GM18861 (cell line): ENCODE measurements around the gene CCDC148.
A peak's percentile ranks its signal among the peaks of the same experiment; 100 is the strongest.
"Not testable (repeated sequence)": the region's sequence is repeated elsewhere in the genome, so short reads cannot be mapped to it uniquely, and the experiment has no call there.

ENCODE experiments used
- ATAC-seq: cut with Tn5 transposase; IDR thresholded peaks from one replicate; pipeline ENCODE4 v1.9.1; 2021; ENCODE audit not compliant: unreplicated experiment

The CCDC148 gene

GRCh38 chr2:158223066-158223465 is 233.5 kb downstream of the CCDC148 start:
- ATAC-seq = not testable (repeated sequence)

GRCh38 chr2:158221063-158222020 is 235.2 kb downstream of the CCDC148 start:
- no peak for ATAC-seq

- ATAC-seq = no peak
These were observed 239.0 kb downstream of the CCDC148 start for GRCh38 chr2:158217593-158217992.

- ATAC-seq = peak; percentile 95
These were observed 242.1 kb downstream of the CCDC148 start for GRCh38 chr2:158214431-158214830.

- no peak for ATAC-seq
These were observed 242.8 kb downstream of the CCDC148 start for GRCh38 chr2:158213773-158214172.

GRCh38 chr2:158212301-158212700 is 244.3 kb downstream of the CCDC148 start:
- ATAC-seq = no peak

GRCh38 chr2:158211502-158211901 is 245.1 kb downstream of the CCDC148 start:
- no peak for ATAC-seq

GRCh38 chr2:158207354-158207753 is 249.2 kb downstream of the CCDC148 start:
- ATAC-seq = no peak

GRCh38 chr2:158205215-158205614 is 251.3 kb downstream of the CCDC148 start:
- ATAC-seq = no peak

- ATAC-seq = no peak
These were observed 251.8 kb downstream of the CCDC148 start for GRCh38 chr2:158204741-158205165.

- ATAC-seq = no peak
These were observed 254.3 kb downstream of the CCDC148 start for GRCh38 chr2:158202161-158202815.

- ATAC-seq = no peak
These were observed 256.5 kb downstream of the CCDC148 start for GRCh38 chr2:158199928-158200650.

- no peak for ATAC-seq
These were observed 258.6 kb downstream of the CCDC148 start for GRCh38 chr2:158197940-158198339.

- ATAC-seq = no peak
These were observed 262.3 kb downstream of the CCDC148 start for GRCh38 chr2:158194229-158194628.

- ATAC-seq = no peak
These were observed 263.8 kb downstream of the CCDC148 start for GRCh38 chr2:158192515-158193443.

GRCh38 chr2:158191076-158191895 is 265.3 kb downstream of the CCDC148 start:
- ATAC-seq = peak; percentile 74

GRCh38 chr2:158189526-158189925 is 267.0 kb downstream of the CCDC148 start:
- ATAC-seq = peak; percentile 47

GRCh38 chr2:158187908-158188307 is 268.6 kb downstream of the CCDC148 start:
- ATAC-seq = no peak

GRCh38 chr2:158184556-158185343 is 271.8 kb downstream of the CCDC148 start:
- ATAC-seq = no peak
